ENCODE results near the gene C22orf15. TPM values are rescaled to one million over a fixed set of nuclear protein-coding genes. Genes with fewer than 3 reads are reported as not detected.

C22orf15 gene
- total RNA-seq, 1 experiment from 2014 or later: 0.81 TPM

- Histone ChIP-seq H2AK5ac (ENCODE audit: insufficient read length, low read length) (no peak overlapping the region), H4K8ac (replicated peaks; ENCODE audit: insufficient read length, low read depth, low read length) (no peak overlapping the region), H2BK120ac (ENCODE audit: low read depth, low read length, poor library complexity, severe bottlenecking) (no peak overlapping the region), H3K14ac (ENCODE audit: insufficient read depth, low read length) (no peak overlapping the region), H2BK15ac (ENCODE audit: low read depth, low read length) (no peak overlapping the region), H2AFZ (ENCODE audit: low read length) (no peak overlapping the region), H4K20me1 (ENCODE audit: control insufficient read depth, insufficient read depth, insufficient read length) (no peaks in the 10 kb centered on the region), H2BK20ac (ENCODE audit: low read depth, low read length, poor library complexity, severe bottlenecking) (no peak overlapping the region), H3K23me2 (ENCODE audit: insufficient read length, low read depth, low read length, poor library complexity, severe bottlenecking) (peaks cover 2% of the 10 kb centered on the region), H3T11ph (ENCODE audit: low read length) (no peak overlapping the region), H3K79me2 (ENCODE audit: insufficient read depth, low read length) (peaks cover 10% of the 10 kb centered on the region; the same call in 1 of the 2 replicates), H3K4ac (ENCODE audit: low read depth, low read length) (no peak overlapping the region), H3K9me3 (ENCODE audit: control insufficient read depth, low read depth, low read length) (no peaks in the 10 kb centered on the region), H4K91ac (ENCODE audit: insufficient read length, low read depth, low read length) (no peak overlapping the region), H3K79me1 (ENCODE audit: insufficient read depth, low read depth, low read length, poor library complexity, severe bottlenecking) (no peaks in the 10 kb centered on the region), H3K27me3 (ENCODE audit: insufficient read depth, low read length) (no peaks in the 10 kb centered on the region), H4K5ac (ENCODE audit: insufficient read length, low read depth, low read length) (no peak overlapping the region), H3K18ac (ENCODE audit: insufficient read length, low read depth, low read length) (no peak overlapping the region), H2BK12ac (ENCODE audit: insufficient read length, low read depth, low read length) (no peak overlapping the region), H3K56ac (ENCODE audit: insufficient read length, low read depth, low read length) (no peak overlapping the region), H2BK5ac (ENCODE audit: insufficient read length, low read length) (no peak overlapping the region), H3K9ac (ENCODE audit: extremely low read depth, insufficient read length, low read length) (no peak overlapping the region), H3K27ac (ENCODE audit: insufficient read length, low read depth, low read length) (no peak overlapping the region), H3K4me1 (ENCODE audit: insufficient read depth, low read length) (peaks cover 2% of the 10 kb centered on the region; the same call in 1 of the 2 replicates), H3K23ac (ENCODE audit: insufficient read length, low read depth, low read length) (no peak overlapping the region), H3K4me2 (ENCODE audit: insufficient read depth, insufficient read length, low read length) (no peak overlapping the region)
- no peak for TF ChIP-seq CTCF (conservative IDR thresholded peaks at IDR 0.05)
- Mint-ChIP-seq H3K36me3 (ENCODE audit: insufficient read depth in 1 of 3, low read depth in 3 of 3) (no peaks in the 10 kb centered on the region; a peak in 1 of 7 replicates), H3K4me3 (no peak overlapping the region), H3K9me3 (no peaks in the 10 kb centered on the region), H3K27me3 (ENCODE audit: low read depth) (no peaks in the 10 kb centered on the region), H3K4me1 (peaks cover 18 to 29% of the 10 kb centered on the region in 2 experiments), H3K27ac (no peak overlapping the region)
- no peak for DNase-seq
- WGBS (ENCODE audit: extremely low coverage, insufficient read length, low lambda C conversion rate): no CpG with 5 or more reads among the region's 8 CpGs
Observed at GRCh38 chr22:23784215-23784732, 21.5 kb downstream of the C22orf15 start.
